Heart left ventricle (tissue), 13 donors: ENCODE data around the gene SH2D4B.

Source experiments
- CTCF ChIP-seq, 12 donors: fragments of 200-600 bp; sonication (generic) in 4 of 12; IDR thresholded peaks; one replicate each; pipeline versions ENCODE4 v1.5.0 to v1.8.0; 2018 to 2022; ENCODE audit warnings: antibody characterized with exemption in 12 of 12, mild to moderate bottlenecking in 5 of 12
- POLR2A ChIP-seq, 2 donors: fragments of 450-650 bp; IDR thresholded peaks; one replicate each; pipeline ENCODE4 v1.6.1; 2017; ENCODE audit warnings: antibody characterized with exemption in 2 of 2, mild to moderate bottlenecking in 2 of 2, moderate library complexity in 2 of 2
- donor health status: ischemic (EF 13 %, LVEDD 7.1; RV severe dilation, severe dysfunction).
- donor health status: DM: no; HTN: yes; CAD: no.
- donor health status: DM: no; HTN: no; CAD: no.
- donor health status: ischemic (EF 25% LVEDD 6.9; RV normal size, moderate dysfunction).
- donor health status: ischemic (EF 25% LVEDD 5.7; RV mildly dilated, moderate dysfunction).
- donor health status: ischemic (EF 35%, LVEDD 5.7; RV mildly dilated, moderate dysfunction).
- donor health status: nonischemic (EF 11% LVEDD 7.7; RV severe dilation, severe dysfunction).
- donor health status: DM: yes; HTN: yes; CAD: no.
- donor health status: PGD.
- donor health status: ischemic (EF 29% LVEDD 5.4; RV normal size, mild dysfunction).
- donor health status: nonischemic (EF 23%, LVEDD 6.1; RV moderate dilation, normal function).

GRCh38 chr10:80613466-80614170 lies 75.9 kb downstream of the SH2D4B start:
- TF ChIP-seq CTCF (IDR thresholded peaks at IDR 0.05) (no peak), POLR2A (IDR thresholded peaks at IDR 0.05) (no peak)
